B cell (primary cell): ENCODE measurements around the gene FASTK. TPM values are rescaled to one million over a fixed set of nuclear protein-coding genes. Genes with fewer than 3 reads are reported as not detected.

ENCODE experiments used
- ATAC-seq: fragments of 200-7000 bp; cut with Tn5 transposase; one replicate; pipeline ENCODE4 v1.10.0; 2021; ENCODE audit warnings: low read depth, mild to moderate bottlenecking, moderate number of reproducible peaks, moderate library complexity
- CTCF ChIA-PET: fragments of 350-600 bp; sonication (Branson Sonifier 250); formaldehyde crosslinking; loops from one replicate; lab custom pipeline; 2021; ENCODE audit warnings: antibody characterized with exemption, inconsistent platforms; lab: Charles Lee
- POLR2A ChIA-PET: fragments of 350-600 bp; sonication (Branson Sonifier 250); formaldehyde crosslinking; loops from one replicate; lab custom pipeline; 2021; ENCODE audit warnings: antibody characterized with exemption; lab: Charles Lee
- DNase-seq: peaks from one replicate; pipeline ENCODE4 v3.0.0; 2013
- H2AFZ ChIP-seq: 2 replicates; pipeline ENCODE4 v1.6.1; 2012; ENCODE audit warnings: mild to moderate bottlenecking, low read depth, low read length; ENCODE audit not compliant: insufficient read depth, poor library complexity, severe bottlenecking
- H3K27ac ChIP-seq, 2 donors: 1 replicate in 1 of 2; 2 replicates in 1 of 2; pipeline ENCODE4 v1.5.1; 2012 to 2013; ENCODE audit warnings: low read length in 2 of 2, mild to moderate bottlenecking in 2 of 2, moderate library complexity in 1 of 2
- H3K27me3 ChIP-seq, 4 experiments: fragments of 200-600 bp in 1 of 4; sonication (generic) in 1 of 4; replicated peaks in 1 of 4; 1 replicate in 2 of 4; 2 replicates in 2 of 4; pipeline versions ENCODE4 v1.6.1 to v1.7.0; 2013 to 2016; ENCODE audit warnings: low read length in 3 of 4, mild to moderate bottlenecking in 2 of 4, mixed read lengths in 1 of 4, moderate library complexity in 1 of 4; ENCODE audit not compliant: insufficient read depth in 4 of 4, control insufficient read depth in 3 of 4; ENCODE audit errors: control extremely low read depth in 1 of 4
- H3K36me3 ChIP-seq, 2 experiments: replicated peaks in 1 of 2; 1 replicate in 1 of 2; 2 replicates in 1 of 2; pipeline versions ENCODE4 v1.6.1 to v1.7.1; 2013; ENCODE audit warnings: low read length in 1 of 2; ENCODE audit not compliant: insufficient read depth in 2 of 2, control insufficient read depth in 1 of 2; ENCODE audit errors: control extremely low read depth in 1 of 2, extremely low read depth in 1 of 2
- H3K4me1 ChIP-seq, 2 donors: fragments of 200-600 bp in 1 of 2; sonication (generic) in 1 of 2; 1 replicate in 1 of 2; 2 replicates in 1 of 2; pipeline versions ENCODE4 v1.5.1 to v1.6.1; 2013 to 2017; ENCODE audit warnings: low read length in 2 of 2; ENCODE audit not compliant: control insufficient read depth in 2 of 2, insufficient read depth in 2 of 2
- H3K4me2 ChIP-seq: replicated peaks from 2 replicates; pipeline ENCODE3; 2012; ENCODE audit warnings: mild to moderate bottlenecking, low read depth, low read length; ENCODE audit not compliant: poor library complexity, severe bottlenecking
- H3K4me3 ChIP-seq, 5 experiments: fragments of 200-600 bp in 1 of 5; sonication (generic) in 1 of 5; 1 replicate in 3 of 5; 2 replicates in 2 of 5; pipeline versions ENCODE4 v1.5.1 to v1.7.0; 2011 to 2016; ENCODE audit warnings: low read length in 4 of 5, mild to moderate bottlenecking in 4 of 5, low read depth in 2 of 5, control low read depth in 1 of 5, moderate library complexity in 1 of 5; ENCODE audit not compliant: insufficient read depth in 1 of 5; ENCODE audit errors: control extremely low read depth in 1 of 5, extremely low read depth in 1 of 5
- H3K79me2 ChIP-seq: fragments of 200-600 bp; sonication (generic); one replicate; pipeline ENCODE4 v1.6.0; 2016; ENCODE audit warnings: low read length; ENCODE audit not compliant: control insufficient read depth, insufficient read depth
- H3K9ac ChIP-seq: fragments of 200-600 bp; sonication (generic); 2 replicates; pipeline ENCODE4 v1.6.1; 2017; ENCODE audit warnings: mild to moderate bottlenecking, low read length, moderate library complexity
- H3K9me3 ChIP-seq, 3 donors: one replicate each; pipeline versions ENCODE4 v1.6.1 to v1.7.1; 2013; ENCODE audit warnings: low read length in 2 of 3; ENCODE audit not compliant: control insufficient read depth in 2 of 3, insufficient read depth in 1 of 3; ENCODE audit errors: control extremely low read depth in 1 of 3
- H4K20me1 ChIP-seq: 2 replicates; pipeline ENCODE4 v1.6.0; 2012; ENCODE audit warnings: mild to moderate bottlenecking, low read length; ENCODE audit not compliant: insufficient read depth, control insufficient read depth, poor library complexity, severe bottlenecking
- H3K27ac Mint-ChIP-seq: one replicate; pipeline ENCODE4 v1.8.0; 2021; ENCODE audit warnings: mixed read lengths
- H3K27me3 Mint-ChIP-seq: one replicate; pipeline ENCODE4 v1.8.0; 2021; ENCODE audit warnings: mixed read lengths
- H3K4me1 Mint-ChIP-seq: one replicate; pipeline ENCODE4 v1.8.0; 2021; ENCODE audit warnings: mixed read lengths
- H3K4me3 Mint-ChIP-seq: one replicate; pipeline ENCODE4 v1.8.0; 2021; ENCODE audit warnings: mixed read lengths
- H3K9me3 Mint-ChIP-seq: one replicate; pipeline ENCODE4 v1.8.0; 2022; ENCODE audit warnings: mixed read lengths; ENCODE audit not compliant: insufficient read depth
- CTCF ChIP-seq: fragments of 200-600 bp; IDR thresholded peaks from one replicate; pipeline ENCODE4 v1.8.0; 2022; ENCODE audit warnings: antibody characterized with exemption, mild to moderate bottlenecking
- EZH2 ChIP-seq: IDR thresholded peaks from 2 replicates; pipeline ENCODE4 v1.6.1; 2012; ENCODE audit warnings: borderline replicate concordance, low read depth, mild to moderate bottlenecking, moderate library complexity, low read length; ENCODE audit not compliant: insufficient read depth, poor library complexity, severe bottlenecking
- WGBS: methylation state at CpG from one replicate; pipeline ENCODE4 v1.1.5; 2013; ENCODE audit warnings: missing lambda C conversion rate; ENCODE audit not compliant: insufficient coverage; 5-methylcytosine and 5-hydroxymethylcytosine counted together
- intact Hi-C: fragments of 100-400 bp; cut with micrococcal nuclease; formaldehyde crosslinking; loops from one replicate; pipeline ENCODE4 v1.10.0; 2022
- polyA plus RNA-seq: library from polyadenylated mRNA; depleted of rRNA; stranded (reverse); fragments of >200 nt; gene quantifications from 2 replicates; pipeline ENCODE4 v1.2.3, GENCODE V29; 2012
- total RNA-seq, 2 donors: library from RNA; stranded (reverse); fragments of 120-200 nt in 1 of 2; gene quantifications; 1 replicate in 1 of 2; 2 replicates in 1 of 2; pipeline versions ENCODE4 v1.2.3 to v1.2.4, GENCODE V29; 2013 to 2022

The FASTK gene
- total and polyA plus RNA-seq, 2 donors (not counting 1 experiment from before 2014, with no cell fraction given): 120 to 258 TPM

DNA sequence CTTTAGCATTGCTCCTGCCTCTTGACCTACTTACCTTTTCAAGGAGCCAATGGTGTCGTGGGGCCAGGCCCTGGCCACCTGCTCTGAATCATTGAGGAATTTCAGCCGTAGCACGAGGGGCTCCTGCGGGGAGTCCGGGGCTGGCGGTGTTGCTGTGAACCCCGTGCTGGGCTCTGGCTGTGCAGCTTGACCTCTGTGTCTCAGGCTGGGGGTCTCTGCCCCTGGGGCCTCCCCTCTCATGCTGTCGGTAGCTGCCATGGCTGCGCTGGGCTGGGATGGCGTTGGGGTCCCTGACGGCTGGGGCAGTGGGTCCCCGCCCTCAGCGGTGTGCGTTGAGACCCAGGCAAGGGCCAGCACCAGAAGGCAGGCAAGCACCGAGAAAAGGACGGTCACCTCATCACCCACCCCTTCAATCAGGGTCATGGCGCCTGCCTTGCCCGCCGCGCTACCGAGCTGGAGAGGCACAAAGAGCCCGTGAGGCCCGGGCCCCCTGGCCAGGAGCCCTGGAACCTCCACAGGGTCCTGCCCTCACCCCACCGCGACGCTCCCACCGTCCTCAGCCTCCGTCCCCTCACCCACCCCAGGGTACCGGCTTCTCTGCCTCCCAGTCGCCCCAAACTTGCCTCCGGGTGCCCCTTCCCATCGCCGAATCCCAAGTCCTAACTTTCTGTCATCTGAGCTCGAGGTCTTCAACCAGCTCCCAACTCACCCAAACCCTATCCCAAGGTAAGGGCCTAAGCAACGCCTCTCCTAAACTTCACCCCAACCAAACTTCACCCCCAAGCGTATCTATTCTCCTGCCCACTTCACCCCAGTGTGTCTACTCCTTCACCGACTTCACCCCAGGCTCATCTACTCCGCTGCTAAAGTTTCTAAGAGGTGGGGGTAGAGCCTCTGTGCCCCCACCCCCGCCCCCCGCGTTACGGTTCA is 1.8 kb upstream of the FASTK start:
- peak overlapping the region; percentile 85 for H3K9ac ChIP-seq
- peak overlapping the region; percentile 74 for H2AFZ ChIP-seq
- H3K4me1 ChIP-seq: peaks cover 51 to 62% of the 10 kb centered on the region in 2 donors
- ChIA-PET CTCF (interaction anchor here (1.2 to 1.6 kb wide), 2 partner anchors 54 to 64 kb away, joined by 3 read pairs; partner anchors contain the start of gene ABCB8), POLR2A (no interaction called here)
- ATAC-seq (no peak), DNase-seq (peak; percentile 32)
- no peaks in the 10 kb centered on the region for H3K9me3 Mint-ChIP-seq
- no peaks in the 10 kb centered on the region for H3K9me3 ChIP-seq
- WGBS: 78% methylated on average over 35 of the region's 42 CpGs
- intact Hi-C loops: loop anchor here (1.0 to 10.0 kb wide), 8 partner anchors 54 to 1310 kb away; partner anchors contain the start of genes ABCB8, ABCF2, KCNH2 and NUB1
- peaks cover 0 to 30% (median 10%) of the 10 kb centered on the region in 4 experiments for H3K27me3 ChIP-seq
- peak overlapping the region; percentile 87 for H3K27ac Mint-ChIP-seq
- H3K4me2 ChIP-seq: peak overlapping the region; percentile 95
- peaks cover 13% of the 10 kb centered on the region for H3K27me3 Mint-ChIP-seq
- peak overlapping the region; percentile 76 to 92 for H3K27ac ChIP-seq
- H3K4me1 Mint-ChIP-seq: peaks cover 58% of the 10 kb centered on the region
- peak overlapping the region; percentile 1 to 83 (median 77) for H3K4me3 ChIP-seq
- TF ChIP-seq EZH2: no peak
- TF ChIP-seq CTCF: no peak
- peaks cover 39% of the 10 kb centered on the region for H3K79me2 ChIP-seq
- H3K36me3 ChIP-seq: no peaks in the 10 kb centered on the region
- H3K4me3 Mint-ChIP-seq: peak overlapping the region; percentile 86
- peaks cover 26% of the 10 kb centered on the region for H4K20me1 ChIP-seq
